ENCODE data around the gene EPHA3.

GRCh38 chr3:89198591-89198990, 91.2 kb downstream of the EPHA3 start:
- no peak for TF ChIP-seq POLR2AphosphoS5 (IDR thresholded peaks at IDR 0.05)
- TF ChIP-seq CTCF (IDR thresholded peaks at IDR 0.05): no peak
- no peak for TF ChIP-seq POLR2A (IDR thresholded peaks at IDR 0.05)

Data from prostate gland (tissue), 2 donors.